ENCODE results near the gene PDE4A. TPM values are rescaled to one million over a fixed set of nuclear protein-coding genes. Genes with fewer than 3 reads are reported as not detected.

The PDE4A gene
- total and polyA plus RNA-seq, 8 donors: 2.3 to 30.7 (median 10.0) TPM

DNA sequence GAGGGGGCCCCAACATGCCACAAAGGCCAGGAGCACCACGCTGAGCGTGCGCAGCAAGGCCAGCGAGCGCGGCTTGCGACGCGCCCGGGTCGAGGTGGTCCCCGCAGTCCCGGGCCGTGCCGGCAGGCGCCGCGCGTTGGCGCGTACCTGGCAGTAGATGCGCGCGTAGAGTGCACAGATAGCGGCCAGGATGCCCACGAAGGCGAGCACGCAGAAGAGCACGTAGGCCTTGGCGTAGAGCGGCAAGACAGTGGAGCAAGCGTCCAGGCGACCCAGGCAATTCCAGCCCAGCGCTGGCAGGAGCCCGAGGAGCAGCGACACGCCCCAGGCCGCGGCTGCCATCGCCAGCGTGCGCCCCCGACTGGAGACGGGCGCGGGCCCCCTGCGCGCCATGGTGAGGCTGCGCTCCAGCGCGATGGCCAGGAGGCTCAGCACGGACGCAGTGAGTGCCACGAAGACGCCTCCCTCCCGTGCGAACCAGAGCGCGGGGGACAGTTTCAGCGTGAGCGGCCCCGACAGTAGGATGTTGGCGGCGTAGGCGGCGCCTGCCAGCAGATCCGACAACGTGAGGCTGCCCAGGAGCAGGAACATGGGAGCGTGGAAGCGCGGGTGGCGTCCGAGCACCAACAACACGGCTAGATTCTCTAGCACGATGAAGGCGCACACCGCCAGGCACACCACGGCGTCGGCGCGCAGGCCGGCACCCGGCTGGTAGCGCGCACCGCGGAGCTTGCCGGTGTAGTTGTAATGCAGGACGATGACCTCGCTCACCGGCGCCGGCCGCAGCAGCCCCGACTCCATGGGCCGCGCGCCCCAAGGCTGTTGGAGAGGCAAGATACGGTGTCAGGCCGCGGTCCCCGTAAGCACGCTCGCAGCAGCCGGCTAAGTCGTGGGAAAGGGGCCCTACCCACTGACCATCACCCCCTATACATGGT lies 94.1 kb downstream of the PDE4A start:
- TF ChIP-seq POLR2A (IDR thresholded peaks at IDR 0.05) (no peak), EP300 (IDR thresholded peaks at IDR 0.05) (no peak), POLR2AphosphoS5 (IDR thresholded peaks at IDR 0.05) (no peak)
- TF ChIP-seq, protein P1, sequence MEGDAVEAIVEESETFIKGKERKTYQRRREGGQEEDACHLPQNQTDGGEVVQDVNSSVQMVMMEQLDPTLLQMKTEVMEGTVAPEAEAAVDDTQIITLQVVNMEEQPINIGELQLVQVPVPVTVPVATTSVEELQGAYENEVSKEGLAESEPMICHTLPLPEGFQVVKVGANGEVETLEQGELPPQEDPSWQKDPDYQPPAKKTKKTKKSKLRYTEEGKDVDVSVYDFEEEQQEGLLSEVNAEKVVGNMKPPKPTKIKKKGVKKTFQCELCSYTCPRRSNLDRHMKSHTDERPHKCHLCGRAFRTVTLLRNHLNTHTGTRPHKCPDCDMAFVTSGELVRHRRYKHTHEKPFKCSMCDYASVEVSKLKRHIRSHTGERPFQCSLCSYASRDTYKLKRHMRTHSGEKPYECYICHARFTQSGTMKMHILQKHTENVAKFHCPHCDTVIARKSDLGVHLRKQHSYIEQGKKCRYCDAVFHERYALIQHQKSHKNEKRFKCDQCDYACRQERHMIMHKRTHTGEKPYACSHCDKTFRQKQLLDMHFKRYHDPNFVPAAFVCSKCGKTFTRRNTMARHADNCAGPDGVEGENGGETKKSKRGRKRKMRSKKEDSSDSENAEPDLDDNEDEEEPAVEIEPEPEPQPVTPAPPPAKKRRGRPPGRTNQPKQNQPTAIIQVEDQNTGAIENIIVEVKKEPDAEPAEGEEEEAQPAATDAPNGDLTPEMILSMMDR (IDR thresholded peaks at IDR 0.05): no peak
- peaks cover 31 to 100% (median 85%) of the 10 kb centered on the region in 3 donors for H3K27me3 ChIP-seq
- peak overlapping the region in 1 of 4 donors; percentile 6 for H3K4me3 ChIP-seq
- DNase-seq: peak in 1 of 2 donors; percentile 46
- H3K27ac ChIP-seq: no peak overlapping the region
- H3K9me3 ChIP-seq: no peaks in the 10 kb centered on the region
- no peaks in the 10 kb centered on the region for H3K36me3 ChIP-seq
- WGBS, 5 donors: 7 to 18% (median 10%) methylated on average over 45 to 107 of the region's 107 CpGs
- intact Hi-C loops (cut with DNase I; ENCODE audit: low total_unique reads): no loop called here
- peaks cover 28 to 45% (median 41%) of the 10 kb centered on the region in 4 donors for H3K4me1 ChIP-seq

DNA sequence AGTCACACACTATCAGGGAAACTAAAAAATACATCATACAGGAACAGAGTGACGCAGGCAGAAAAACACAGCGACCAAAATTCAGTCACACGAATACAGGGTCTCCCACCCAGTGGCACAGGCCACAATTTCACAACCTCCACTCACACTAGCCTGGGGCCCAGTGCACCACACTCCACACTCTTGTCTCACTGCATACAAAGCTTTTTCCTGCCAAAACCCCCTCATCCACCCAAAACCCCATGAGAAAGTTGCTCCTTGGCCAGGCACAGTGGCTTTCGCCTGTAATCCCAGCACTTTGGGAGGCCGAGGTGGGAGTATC lies 95.7 kb downstream of the PDE4A start:
- Histone ChIP-seq H3K9me3 (no peaks in the 10 kb centered on the region), H3K36me3 (no peaks in the 10 kb centered on the region), H3K4me1 (peaks cover 28 to 43% (median 38%) of the 10 kb centered on the region in 4 donors), H3K4me3 (no peak overlapping the region), H3K27ac (no peak overlapping the region), H3K27me3 (peaks cover 31 to 100% (median 80%) of the 10 kb centered on the region in 3 donors)
- intact Hi-C loops (cut with DNase I; ENCODE audit: low total_unique reads): no loop called here
- TF ChIP-seq, protein P1 (IDR thresholded peaks at IDR 0.05): no peak
- TF ChIP-seq POLR2A (IDR thresholded peaks at IDR 0.05): no peak
- no peak for TF ChIP-seq EP300 (IDR thresholded peaks at IDR 0.05)
- no peak for TF ChIP-seq POLR2AphosphoS5 (IDR thresholded peaks at IDR 0.05)
- DNase-seq: no peak
- 86 to 97% (median 89%) methylated on average over 5 of the region's 5 CpGs for WGBS, 5 donors

DNA sequence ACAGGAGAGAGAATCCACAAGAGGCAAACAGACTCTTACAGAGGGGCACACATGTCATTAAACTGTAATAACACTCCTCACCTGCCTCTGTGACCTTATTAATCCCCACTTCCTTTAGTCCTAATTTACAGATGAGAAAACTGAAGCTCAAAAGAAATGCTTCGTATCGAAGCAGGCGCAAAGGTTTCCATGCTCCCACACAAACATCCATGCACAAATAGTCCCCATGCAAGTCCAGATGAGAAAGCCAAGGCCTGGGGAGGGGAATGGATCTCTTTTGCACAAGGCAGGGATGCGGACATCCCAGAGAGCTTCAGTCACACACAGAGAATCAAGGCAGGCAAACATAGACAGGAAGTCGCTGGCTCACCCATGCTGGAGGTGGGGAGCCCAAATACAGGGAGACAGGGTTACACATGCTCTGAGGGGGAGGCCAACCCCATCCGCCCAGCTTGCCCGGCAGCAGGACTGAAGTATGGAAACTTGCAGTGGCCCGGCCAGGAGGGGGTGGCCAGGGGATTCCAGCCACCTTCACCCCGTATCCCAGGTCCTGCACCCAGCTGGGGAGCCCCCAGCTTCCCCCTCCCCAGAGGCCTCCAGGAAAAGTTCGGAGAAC lies 96.4 kb downstream of the PDE4A start:
- Histone ChIP-seq H3K4me3 (peak overlapping the region; percentile 15 to 43 (median 24)), H3K4me1 (peaks cover 28 to 51% (median 45%) of the 10 kb centered on the region in 4 donors), H3K27ac (no peak overlapping the region), H3K9me3 (no peaks in the 10 kb centered on the region), H3K36me3 (no peaks in the 10 kb centered on the region), H3K27me3 (peaks cover 31 to 100% (median 75%) of the 10 kb centered on the region in 3 donors)
- 38 to 59% (median 43%) methylated on average over 5 to 10 of the region's 10 CpGs for WGBS, 5 donors
- TF ChIP-seq EP300 (IDR thresholded peaks at IDR 0.05) (no peak), POLR2AphosphoS5 (IDR thresholded peaks at IDR 0.05) (no peak), POLR2A (IDR thresholded peaks at IDR 0.05) (no peak)
- TF ChIP-seq, protein P1 (IDR thresholded peaks at IDR 0.05): no peak
- DNase-seq: no peak
- intact Hi-C loops (cut with DNase I; ENCODE audit: low total_unique reads): no loop called here

GRCh38 chr19:10517361-10517759 lies 97.0 kb downstream of the PDE4A start, which contains the start of gene S1PR5:
Gene S1PR5 (minus strand): TSS chr19:10517447. CDS start chr19:10515011, 2,436 bp downstream.
- H3K4me1 ChIP-seq: peaks cover 28 to 54% (median 46%) of the 10 kb centered on the region in 4 donors
- DNase-seq: peak in 1 of 2 donors; percentile 48
- no peaks in the 10 kb centered on the region for H3K9me3 ChIP-seq
- intact Hi-C loops (cut with DNase I; ENCODE audit: low total_unique reads): no loop called here
- WGBS, 5 donors: 0 to 1% (median 0%) methylated on average over 3 to 39 of the region's 39 CpGs
- H3K36me3 ChIP-seq: no peaks in the 10 kb centered on the region
- H3K4me3 ChIP-seq: peak within 1 kb of the TSS; percentile 15 to 43 (median 24)
- no peak within 1 kb of the TSS for H3K27ac ChIP-seq
- TF ChIP-seq POLR2AphosphoS5 (IDR thresholded peaks at IDR 0.05) (no peak), POLR2A (IDR thresholded peaks at IDR 0.05) (no peak), EP300 (IDR thresholded peaks at IDR 0.05) (no peak)
- TF ChIP-seq, protein P1 (IDR thresholded peaks at IDR 0.05): no peak
- H3K27me3 ChIP-seq: peaks cover 31 to 96% (median 73%) of the 10 kb centered on the region in 3 donors
